Activated naive CD8-positive, alpha-beta T cell treated with anti-CD3 and anti-CD28 coated beads, Interleukin-2, amount 50 U/mL, for 16 hours (primary cell): ENCODE results near the gene RALB.
A peak's percentile ranks its signal among the peaks of the same experiment; 100 is the strongest.

Experiments used
- DNase-seq: peaks from one replicate; pipeline ENCODE4 v3.0.0-alpha.2; 2020; ENCODE audit warnings: low read depth, low spot score

The RALB gene

GRCh38 chr2:120338015-120338414, 85.4 kb downstream of the RALB start:
- DNase-seq, result no peak

GRCh38 chr2:120341977-120342376, 89.3 kb downstream of the RALB start:
- DNase-seq, result no peak

GRCh38 chr2:120342446-120342845, 89.8 kb downstream of the RALB start:
- DNase-seq, result no peak

GRCh38 chr2:120343100-120343432, 90.4 kb downstream of the RALB start:
- no peak for DNase-seq

GRCh38 chr2:120343433-120344105, 90.9 kb downstream of the RALB start:
- peak; percentile 15 for DNase-seq
